GM18511 (cell line): ENCODE data around the gene TEX51.

Source experiments
- ATAC-seq: cut with Tn5 transposase; IDR thresholded peaks from one replicate; pipeline ENCODE4 v1.9.1; 2021; ENCODE audit warnings: mild to moderate bottlenecking, moderate library complexity; ENCODE audit not compliant: unreplicated experiment

The TEX51 gene

GRCh38 chr2:126898636-126899035 lies at the start of gene TEX51:
Gene TEX51 (plus strand): TSS chr2:126898890. CDS start chr2:126898919, 29 bp downstream.
- no peak for ATAC-seq

GRCh38 chr2:126849054-126849453 lies 49.6 kb upstream of the TEX51 start:
- ATAC-seq = no peak

GRCh38 chr2:126849486-126849885 lies 49.2 kb upstream of the TEX51 start:
- no peak for ATAC-seq

GRCh38 chr2:126849991-126850535 lies 48.6 kb upstream of the TEX51 start:
- no peak for ATAC-seq

- no peak for ATAC-seq
These were observed 47.8 kb upstream of the TEX51 start for GRCh38 chr2:126850940-126851339.

GRCh38 chr2:126851756-126852155 lies 46.9 kb upstream of the TEX51 start:
- no peak for ATAC-seq

GRCh38 chr2:126852361-126852760 lies 46.3 kb upstream of the TEX51 start:
- ATAC-seq = no peak

GRCh38 chr2:126855606-126856005 lies 43.1 kb upstream of the TEX51 start:
- no peak for ATAC-seq

- ATAC-seq = no peak
These were observed 42.3 kb upstream of the TEX51 start for GRCh38 chr2:126856403-126856802.

GRCh38 chr2:126857502-126857901 lies 41.2 kb upstream of the TEX51 start:
- no peak for ATAC-seq

GRCh38 chr2:126858013-126858412 lies 40.7 kb upstream of the TEX51 start:
- ATAC-seq = no peak

- no peak for ATAC-seq
These were observed 40.3 kb upstream of the TEX51 start for GRCh38 chr2:126858436-126858835.

- no peak for ATAC-seq
These were observed 39.7 kb upstream of the TEX51 start for GRCh38 chr2:126858991-126859390.

- no peak for ATAC-seq
These were observed 39.1 kb upstream of the TEX51 start for GRCh38 chr2:126859631-126860030.

GRCh38 chr2:126860385-126860784 lies 38.3 kb upstream of the TEX51 start:
- ATAC-seq = no peak

- no peak for ATAC-seq
These were observed 36.0 kb upstream of the TEX51 start for GRCh38 chr2:126862730-126863129.

- ATAC-seq = peak; percentile 85
These were observed 35.2 kb upstream of the TEX51 start for GRCh38 chr2:126863336-126864015.

GRCh38 chr2:126864861-126865260 lies 33.8 kb upstream of the TEX51 start:
- no peak for ATAC-seq

GRCh38 chr2:126866451-126866850 lies 32.2 kb upstream of the TEX51 start:
- no peak for ATAC-seq

GRCh38 chr2:126874961-126875360 lies 23.7 kb upstream of the TEX51 start:
- ATAC-seq = no peak

GRCh38 chr2:126876631-126877030 lies 22.1 kb upstream of the TEX51 start:
- no peak for ATAC-seq

GRCh38 chr2:126877041-126877440 lies 21.6 kb upstream of the TEX51 start:
- ATAC-seq = no peak
